HL-60 (cell line): ENCODE measurements around the gene ZNF280B.

Source experiments
- GABPA ChIP-seq: IDR thresholded peaks from 2 replicates; pipeline ENCODE4 v1.6.1; 2012; ENCODE audit warnings: low read depth
- POLR2AphosphoS5 ChIP-seq: IDR thresholded peaks from 2 replicates; pipeline ENCODE4 v1.6.1; 2012; ENCODE audit warnings: low read depth
- TF ChIP-seq, protein P1 (sequence below): IDR thresholded peaks from one replicate; pipeline ENCODE4 v1.5.1; 2011; ENCODE audit warnings: low read length, control low read depth, inconsistent platforms; ENCODE audit not compliant: insufficient read depth

- TF ChIP-seq POLR2AphosphoS5 = no peak
- no peak for TF ChIP-seq GABPA
- TF ChIP-seq, protein P1, sequence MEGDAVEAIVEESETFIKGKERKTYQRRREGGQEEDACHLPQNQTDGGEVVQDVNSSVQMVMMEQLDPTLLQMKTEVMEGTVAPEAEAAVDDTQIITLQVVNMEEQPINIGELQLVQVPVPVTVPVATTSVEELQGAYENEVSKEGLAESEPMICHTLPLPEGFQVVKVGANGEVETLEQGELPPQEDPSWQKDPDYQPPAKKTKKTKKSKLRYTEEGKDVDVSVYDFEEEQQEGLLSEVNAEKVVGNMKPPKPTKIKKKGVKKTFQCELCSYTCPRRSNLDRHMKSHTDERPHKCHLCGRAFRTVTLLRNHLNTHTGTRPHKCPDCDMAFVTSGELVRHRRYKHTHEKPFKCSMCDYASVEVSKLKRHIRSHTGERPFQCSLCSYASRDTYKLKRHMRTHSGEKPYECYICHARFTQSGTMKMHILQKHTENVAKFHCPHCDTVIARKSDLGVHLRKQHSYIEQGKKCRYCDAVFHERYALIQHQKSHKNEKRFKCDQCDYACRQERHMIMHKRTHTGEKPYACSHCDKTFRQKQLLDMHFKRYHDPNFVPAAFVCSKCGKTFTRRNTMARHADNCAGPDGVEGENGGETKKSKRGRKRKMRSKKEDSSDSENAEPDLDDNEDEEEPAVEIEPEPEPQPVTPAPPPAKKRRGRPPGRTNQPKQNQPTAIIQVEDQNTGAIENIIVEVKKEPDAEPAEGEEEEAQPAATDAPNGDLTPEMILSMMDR = no peak
Observed at GRCh38 chr22:22515890-22516289, 7.3 kb upstream of the ZNF280B start.
